ENCODE results near the gene GPC5. TPM values are rescaled to one million over a fixed set of nuclear protein-coding genes. Genes with fewer than 3 reads are reported as not detected.

Gene GPC5
- polyA plus RNA-seq, 2 of the 4 experiments (the other 2 are of a cell fraction), result not detected

DNA sequence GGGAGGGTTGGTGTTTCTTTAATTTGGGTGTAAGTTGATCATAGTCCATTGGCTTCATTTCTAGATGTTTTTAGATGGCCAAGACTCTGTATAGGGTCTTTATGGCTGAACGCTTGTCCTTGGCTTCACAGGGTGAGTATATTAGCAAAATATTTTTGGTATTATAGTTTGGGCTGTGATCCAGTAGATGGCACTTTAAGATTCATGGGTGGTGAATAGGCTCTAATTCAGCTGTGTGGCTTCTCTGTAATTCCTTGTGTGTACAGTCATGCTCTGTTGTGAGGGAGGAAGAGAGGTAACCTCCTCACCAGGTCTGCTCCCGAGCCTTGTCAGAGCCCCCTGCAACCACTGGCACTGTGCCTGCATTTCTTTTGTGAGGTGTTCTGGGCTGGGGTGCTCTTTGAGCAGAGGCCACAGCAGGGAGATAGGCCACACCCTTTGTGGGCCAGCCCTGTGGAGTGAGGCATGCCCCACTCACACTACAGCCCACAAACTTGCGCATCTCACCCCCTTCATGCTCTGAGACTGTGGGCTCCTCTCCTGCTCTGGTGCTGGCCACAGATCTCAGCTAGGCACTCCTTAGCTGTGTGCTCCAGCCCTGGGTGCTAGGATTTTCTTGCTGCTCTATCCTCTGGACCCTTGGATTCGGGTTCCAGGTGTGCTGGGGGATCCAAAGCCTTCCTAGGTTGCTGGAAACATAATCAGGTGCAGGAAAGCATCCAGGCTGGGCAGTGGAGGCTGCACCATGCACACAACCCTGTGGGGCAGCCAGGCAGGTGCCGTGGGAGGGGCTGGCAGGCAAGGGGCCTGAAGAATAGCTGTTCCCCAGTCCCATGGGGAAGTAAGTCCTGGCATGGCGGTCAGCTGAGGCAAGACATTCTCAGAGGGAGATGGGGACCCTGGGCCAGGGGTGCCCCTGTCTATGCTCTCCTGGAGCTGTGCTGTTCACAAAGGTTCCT is 193.9 kb downstream of the GPC5 start:
- Histone ChIP-seq H3K4me3 (no peak overlapping the region), H3K9me3 (no peaks in the 10 kb centered on the region), H3K27ac (no peak overlapping the region), H3K4me1 (no peaks in the 10 kb centered on the region), H3K4me2 (no peak overlapping the region)
- 14% methylated on average over 1 of the region's 6 CpGs for WGBS (ENCODE audit: missing lambda C conversion rate)
- ChIA-PET CTCF (no interaction called here), POLR2A (no interaction called here)
- ATAC-seq (no peak), DNase-seq (ENCODE audit: low read depth in 1 of 2, low spot score in 1 of 2) (no peak), FAIRE-seq (no peak)
- TF ChIP-seq HOXB13 (CRISPR knock-in tag; IDR thresholded peaks at IDR 0.05; ENCODE audit: low read depth) (no peak), RARB (CRISPR knock-in tag; IDR thresholded peaks at IDR 0.05) (no peak), ZNF302 (CRISPR knock-in tag; IDR thresholded peaks at IDR 0.05) (no peak), PHF8 (IDR thresholded peaks at IDR 0.05; ENCODE audit: borderline replicate concordance, low read depth) (no peak), ZFP36 (IDR thresholded peaks at IDR 0.05; ENCODE audit: borderline replicate concordance, partially characterized antibody) (no peak), GATA3 (IDR thresholded peaks at IDR 0.05; ENCODE audit: borderline replicate concordance) (no peak), SREBF2 (IDR thresholded peaks at IDR 0.05) (no peak), EP300 (IDR thresholded peaks at IDR 0.05) (no peak), MAZ (IDR thresholded peaks at IDR 0.05; ENCODE audit: borderline replicate concordance, low read depth, low read length) (no peak), POLR2A (IDR thresholded peaks at IDR 0.05; ENCODE audit: low read length) (no peak), ZC3H11A (IDR thresholded peaks at IDR 0.05) (no peak)

DNA sequence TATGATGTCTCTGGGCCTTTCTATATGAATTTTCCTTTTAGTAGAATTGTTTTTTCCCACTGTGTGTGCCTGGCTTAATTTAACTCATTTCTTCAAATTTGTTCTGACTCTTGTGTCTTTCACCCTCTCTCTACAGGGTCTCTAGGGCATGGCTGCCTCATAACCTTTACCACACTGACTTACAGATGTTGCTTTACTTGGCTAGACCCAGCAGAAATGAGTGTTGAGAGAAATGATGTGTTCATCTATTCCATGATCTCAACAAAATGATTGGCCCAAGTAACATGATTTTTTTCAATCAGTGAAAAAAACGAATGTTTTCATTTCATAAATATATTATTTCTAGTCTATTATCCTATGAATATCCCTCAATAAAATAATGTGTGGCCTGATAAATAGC is 195.0 kb downstream of the GPC5 start:
- H3K4me1 ChIP-seq, result no peaks in the 10 kb centered on the region
- TF ChIP-seq, protein P1, sequence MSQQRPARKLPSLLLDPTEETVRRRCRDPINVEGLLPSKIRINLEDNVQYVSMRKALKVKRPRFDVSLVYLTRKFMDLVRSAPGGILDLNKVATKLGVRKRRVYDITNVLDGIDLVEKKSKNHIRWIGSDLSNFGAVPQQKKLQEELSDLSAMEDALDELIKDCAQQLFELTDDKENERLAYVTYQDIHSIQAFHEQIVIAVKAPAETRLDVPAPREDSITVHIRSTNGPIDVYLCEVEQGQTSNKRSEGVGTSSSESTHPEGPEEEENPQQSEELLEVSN (IDR thresholded peaks at IDR 0.05; ENCODE audit: borderline replicate concordance, low read depth), result no peak
- TF ChIP-seq TP53 (CRISPR knock-in tag; IDR thresholded peaks at IDR 0.05) (no peak), RARB (CRISPR knock-in tag; IDR thresholded peaks at IDR 0.05) (no peak), EP300 (IDR thresholded peaks at IDR 0.05) (no peak), JUN (IDR thresholded peaks at IDR 0.05) (no peak)
- TF ChIP-seq, protein P2, sequence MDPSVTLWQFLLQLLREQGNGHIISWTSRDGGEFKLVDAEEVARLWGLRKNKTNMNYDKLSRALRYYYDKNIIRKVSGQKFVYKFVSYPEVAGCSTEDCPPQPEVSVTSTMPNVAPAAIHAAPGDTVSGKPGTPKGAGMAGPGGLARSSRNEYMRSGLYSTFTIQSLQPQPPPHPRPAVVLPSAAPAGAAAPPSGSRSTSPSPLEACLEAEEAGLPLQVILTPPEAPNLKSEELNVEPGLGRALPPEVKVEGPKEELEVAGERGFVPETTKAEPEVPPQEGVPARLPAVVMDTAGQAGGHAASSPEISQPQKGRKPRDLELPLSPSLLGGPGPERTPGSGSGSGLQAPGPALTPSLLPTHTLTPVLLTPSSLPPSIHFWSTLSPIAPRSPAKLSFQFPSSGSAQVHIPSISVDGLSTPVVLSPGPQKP (IDR thresholded peaks at IDR 0.05; ENCODE audit: low read depth, low read length), result no peak
- TF ChIP-seq, protein P3, sequence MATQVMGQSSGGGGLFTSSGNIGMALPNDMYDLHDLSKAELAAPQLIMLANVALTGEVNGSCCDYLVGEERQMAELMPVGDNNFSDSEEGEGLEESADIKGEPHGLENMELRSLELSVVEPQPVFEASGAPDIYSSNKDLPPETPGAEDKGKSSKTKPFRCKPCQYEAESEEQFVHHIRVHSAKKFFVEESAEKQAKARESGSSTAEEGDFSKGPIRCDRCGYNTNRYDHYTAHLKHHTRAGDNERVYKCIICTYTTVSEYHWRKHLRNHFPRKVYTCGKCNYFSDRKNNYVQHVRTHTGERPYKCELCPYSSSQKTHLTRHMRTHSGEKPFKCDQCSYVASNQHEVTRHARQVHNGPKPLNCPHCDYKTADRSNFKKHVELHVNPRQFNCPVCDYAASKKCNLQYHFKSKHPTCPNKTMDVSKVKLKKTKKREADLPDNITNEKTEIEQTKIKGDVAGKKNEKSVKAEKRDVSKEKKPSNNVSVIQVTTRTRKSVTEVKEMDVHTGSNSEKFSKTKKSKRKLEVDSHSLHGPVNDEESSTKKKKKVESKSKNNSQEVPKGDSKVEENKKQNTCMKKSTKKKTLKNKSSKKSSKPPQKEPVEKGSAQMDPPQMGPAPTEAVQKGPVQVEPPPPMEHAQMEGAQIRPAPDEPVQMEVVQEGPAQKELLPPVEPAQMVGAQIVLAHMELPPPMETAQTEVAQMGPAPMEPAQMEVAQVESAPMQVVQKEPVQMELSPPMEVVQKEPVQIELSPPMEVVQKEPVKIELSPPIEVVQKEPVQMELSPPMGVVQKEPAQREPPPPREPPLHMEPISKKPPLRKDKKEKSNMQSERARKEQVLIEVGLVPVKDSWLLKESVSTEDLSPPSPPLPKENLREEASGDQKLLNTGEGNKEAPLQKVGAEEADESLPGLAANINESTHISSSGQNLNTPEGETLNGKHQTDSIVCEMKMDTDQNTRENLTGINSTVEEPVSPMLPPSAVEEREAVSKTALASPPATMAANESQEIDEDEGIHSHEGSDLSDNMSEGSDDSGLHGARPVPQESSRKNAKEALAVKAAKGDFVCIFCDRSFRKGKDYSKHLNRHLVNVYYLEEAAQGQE (IDR thresholded peaks at IDR 0.05), result no peak

DNA sequence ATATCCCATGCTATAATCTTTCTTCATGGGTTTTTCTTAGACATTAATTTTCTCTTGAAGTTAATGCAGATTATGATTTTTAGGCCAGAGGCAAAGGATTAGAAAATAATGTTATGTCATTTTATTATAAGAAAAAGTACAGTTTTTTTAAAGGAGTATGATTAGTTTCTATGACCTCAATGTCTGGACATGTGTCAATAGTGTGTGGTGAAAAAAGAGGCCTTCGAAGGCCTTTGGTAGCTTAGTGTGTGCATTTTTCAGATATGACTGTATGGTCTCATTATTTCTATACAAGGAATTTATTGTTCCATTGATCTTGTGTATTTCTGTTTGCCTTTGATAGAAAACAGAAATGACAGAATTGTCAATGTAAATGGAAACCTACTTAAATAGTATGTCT is 195.6 kb downstream of the GPC5 start:
- DNase-seq (ENCODE audit: low read depth in 1 of 2, low spot score in 1 of 2), result no peak
- POLR2A ChIA-PET, result no interaction called here
- Histone ChIP-seq H3K4me1 (no peaks in the 10 kb centered on the region), H3K4me3 (no peak overlapping the region), H3K9me3 (no peaks in the 10 kb centered on the region), H3K4me2 (no peak overlapping the region), H3K27ac (no peak overlapping the region)
- FAIRE-seq, result no peak
- WGBS (ENCODE audit: missing lambda C conversion rate), result 8% methylated on average over 1 of the region's 1 CpG
- TF ChIP-seq RFX5 (IDR thresholded peaks at IDR 0.05), result no peak
- TF ChIP-seq CBX8 (IDR thresholded peaks at IDR 0.05), result no peak
- TF ChIP-seq CHD4 (IDR thresholded peaks at IDR 0.05; ENCODE audit: borderline replicate concordance), result no peak
- no peak for TF ChIP-seq CBX2 (IDR thresholded peaks at IDR 0.05; ENCODE audit: borderline replicate concordance, low read depth)
- TF ChIP-seq RNF2 (IDR thresholded peaks at IDR 0.05; ENCODE audit: borderline replicate concordance, low read depth), result no peak
- TF ChIP-seq HEYL (CRISPR knock-in tag; IDR thresholded peaks at IDR 0.05), result no peak
- TF ChIP-seq, protein P4, sequence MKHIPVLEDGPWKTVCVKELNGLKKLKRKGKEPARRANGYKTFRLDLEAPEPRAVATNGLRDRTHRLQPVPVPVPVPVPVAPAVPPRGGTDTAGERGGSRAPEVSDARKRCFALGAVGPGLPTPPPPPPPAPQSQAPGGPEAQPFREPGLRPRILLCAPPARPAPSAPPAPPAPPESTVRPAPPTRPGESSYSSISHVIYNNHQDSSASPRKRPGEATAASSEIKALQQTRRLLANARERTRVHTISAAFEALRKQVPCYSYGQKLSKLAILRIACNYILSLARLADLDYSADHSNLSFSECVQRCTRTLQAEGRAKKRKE (CRISPR knock-in tag; IDR thresholded peaks at IDR 0.05; ENCODE audit: low read depth), result no peak
- TF ChIP-seq POLR2AphosphoS2 (conservative IDR thresholded peaks at IDR 0.05; ENCODE audit: low read length), result no peak
- TF ChIP-seq FOXS1 (CRISPR knock-in tag; IDR thresholded peaks at IDR 0.05), result no peak
- no peak for TF ChIP-seq PHF8 (IDR thresholded peaks at IDR 0.05; ENCODE audit: borderline replicate concordance, low read depth)
- CTCF ChIA-PET, result no interaction called here
- no peak for ATAC-seq

More for the DNA sequence above, 195.0 kb downstream of the GPC5 start:
- Histone ChIP-seq H3K27ac (no peak overlapping the region), H3K4me3 (no peak overlapping the region), H3K4me2 (no peak overlapping the region), H3K9me3 (no peaks in the 10 kb centered on the region)
- 3% methylated on average over 1 of the region's 1 CpG for WGBS (ENCODE audit: missing lambda C conversion rate)
- FAIRE-seq, result no peak
- ChIA-PET POLR2A (no interaction called here), CTCF (no interaction called here)
- no peak for DNase-seq (ENCODE audit: low read depth in 1 of 2, low spot score in 1 of 2)
- ATAC-seq, result no peak

Measured in A549 (cell line).